ENCODE data around the gene AAMP.

GRCh38 chr2:218259099-218259961 is 10.6 kb downstream of the AAMP start:
- TF ChIP-seq MAX (IDR thresholded peaks at IDR 0.05; ENCODE audit: low read depth, low read length) (no peak), CTCF (IDR thresholded peaks at IDR 0.05; ENCODE audit: low read depth, low read length) (no peak), POLR2A (IDR thresholded peaks at IDR 0.05; ENCODE audit: extremely low read depth, insufficient read length) (no peak)

Measured in NB4 (cell line).